Activated naive CD4-positive, alpha-beta T cell treated with Interleukin-2 at 50 U/mL for 16 hours (primary cell): ENCODE data around the gene MYH16.
A peak's percentile ranks its signal among the peaks of the same experiment; 100 is the strongest.
"Not testable (repeated sequence)": the region's sequence is repeated elsewhere in the genome, so short reads cannot be mapped to it uniquely, and the experiment has no call there.

Source experiments
- DNase-seq: peaks from one replicate; pipeline ENCODE4 v3.0.0-alpha.2; 2020

Gene MYH16

DNA sequence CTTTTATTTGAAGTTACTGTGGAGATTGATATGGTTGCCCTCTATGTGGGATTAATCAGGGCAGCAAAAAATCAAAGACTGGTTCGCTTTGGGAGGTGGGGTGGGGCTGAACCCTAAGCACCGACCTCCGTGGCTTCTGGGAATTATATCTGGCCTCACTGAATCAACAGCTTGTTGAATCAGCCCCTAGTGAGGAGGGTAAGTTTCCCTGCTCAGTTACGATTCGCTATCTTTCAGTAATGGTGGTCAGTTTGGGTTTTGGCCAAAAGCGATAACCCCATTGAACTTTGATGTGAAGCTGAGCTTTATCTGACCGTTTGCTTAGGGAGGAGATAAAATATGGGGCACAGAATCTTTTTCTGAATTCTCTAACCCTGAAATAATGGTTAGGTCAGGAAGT, 36.5 kb downstream of the MYH16 start:
- no peak for DNase-seq

DNA sequence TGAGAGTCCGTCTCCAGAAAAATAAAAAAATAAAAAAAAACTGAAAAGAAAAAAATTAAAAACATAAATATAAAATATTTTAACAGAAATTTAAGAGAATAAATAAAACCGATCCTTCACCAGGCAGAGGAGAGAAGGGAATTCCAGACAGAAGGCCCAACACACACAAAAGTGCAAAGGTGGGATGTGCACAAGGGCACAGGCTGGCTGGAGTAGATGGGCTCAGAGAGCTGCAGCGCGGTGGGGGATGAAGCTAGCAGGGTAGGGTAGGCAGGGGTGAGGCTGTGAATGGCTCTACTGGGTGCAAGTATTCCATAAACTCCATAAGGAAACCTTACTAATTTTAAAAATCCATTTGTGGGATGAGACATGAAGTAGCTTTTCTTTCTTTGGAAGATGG, 37.4 kb downstream of the MYH16 start:
- DNase-seq, result no peak

DNA sequence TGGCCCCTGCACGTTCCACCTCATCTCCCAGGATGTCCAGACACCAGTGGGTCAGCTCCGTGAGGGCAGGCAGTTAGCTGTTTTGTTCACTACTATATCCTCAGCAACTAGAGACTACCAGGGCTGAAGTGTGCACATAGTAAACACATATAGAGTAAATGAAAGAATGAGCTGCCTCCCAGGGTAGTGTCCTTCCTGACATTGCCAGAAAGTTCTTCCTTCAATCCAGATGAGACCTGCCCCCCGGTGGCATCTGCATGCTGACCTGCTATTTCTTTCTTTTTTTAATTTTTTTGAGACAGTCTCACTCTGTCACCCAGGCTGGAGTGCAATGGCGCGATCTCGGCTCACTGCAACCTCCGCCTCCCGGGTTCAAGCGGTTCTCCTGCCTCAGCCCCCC, 39.1 kb downstream of the MYH16 start:
- no peak for DNase-seq

DNA sequence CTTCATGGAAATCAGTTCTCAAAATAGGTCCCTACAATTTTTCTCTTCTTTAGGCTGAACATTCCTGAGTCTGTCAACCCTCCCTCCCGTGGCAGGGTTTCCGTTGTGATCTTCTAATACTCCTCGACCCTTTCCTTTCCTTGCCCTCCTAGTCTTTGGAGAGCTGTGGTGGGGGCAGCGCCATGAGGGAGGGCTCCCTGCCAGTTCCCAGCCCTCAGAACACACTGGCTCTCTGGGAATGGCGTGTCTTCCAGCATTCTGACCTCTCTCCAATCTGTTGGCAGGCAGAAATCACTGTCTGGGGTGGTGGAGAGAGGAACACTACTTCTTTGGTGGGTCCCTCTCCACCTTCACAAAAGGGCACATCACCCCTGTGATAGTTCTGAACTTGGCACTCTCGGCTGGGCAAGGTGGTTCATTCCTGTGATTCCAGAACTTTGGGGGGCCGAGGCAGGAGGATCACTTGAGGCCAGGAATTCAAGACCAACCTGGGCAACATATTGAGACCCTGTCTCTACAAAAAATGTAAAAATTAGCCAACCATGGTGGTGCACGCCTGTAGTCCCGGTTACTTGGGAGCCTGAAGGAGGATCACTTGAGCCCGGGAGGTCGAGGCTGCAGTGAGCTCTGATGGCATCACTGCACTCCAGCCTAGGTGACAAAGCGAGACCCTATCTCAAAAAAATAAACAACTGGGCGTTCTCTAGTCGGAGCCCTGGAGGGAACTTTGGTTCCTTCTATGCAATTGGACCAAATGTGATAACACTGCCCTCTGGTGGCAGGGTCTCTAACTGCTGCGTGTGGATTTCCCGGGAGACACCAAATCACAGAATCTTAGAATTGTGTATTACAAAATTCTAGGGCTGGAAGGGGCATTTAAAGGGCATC, 39.9 kb downstream of the MYH16 start:
- peak; percentile 74 for DNase-seq

DNA sequence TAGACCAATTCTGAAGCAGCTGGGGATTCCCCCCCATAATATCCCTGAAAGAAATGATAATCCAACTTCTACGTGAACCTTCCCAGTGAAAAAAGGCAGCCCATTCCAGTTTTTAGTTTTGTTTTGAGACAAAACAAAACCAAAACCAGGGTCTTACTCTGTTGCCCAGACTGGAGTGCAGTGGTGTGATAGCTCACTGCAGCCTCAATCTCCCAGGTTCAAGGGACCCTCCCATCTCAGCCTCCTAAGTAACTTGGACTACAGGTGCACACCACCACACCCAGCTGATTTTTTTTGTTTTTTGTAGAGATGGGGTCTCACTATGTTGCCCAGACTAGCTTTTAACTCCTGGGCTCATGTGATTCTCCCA, 40.5 kb downstream of the MYH16 start:
- no peak for DNase-seq

DNA sequence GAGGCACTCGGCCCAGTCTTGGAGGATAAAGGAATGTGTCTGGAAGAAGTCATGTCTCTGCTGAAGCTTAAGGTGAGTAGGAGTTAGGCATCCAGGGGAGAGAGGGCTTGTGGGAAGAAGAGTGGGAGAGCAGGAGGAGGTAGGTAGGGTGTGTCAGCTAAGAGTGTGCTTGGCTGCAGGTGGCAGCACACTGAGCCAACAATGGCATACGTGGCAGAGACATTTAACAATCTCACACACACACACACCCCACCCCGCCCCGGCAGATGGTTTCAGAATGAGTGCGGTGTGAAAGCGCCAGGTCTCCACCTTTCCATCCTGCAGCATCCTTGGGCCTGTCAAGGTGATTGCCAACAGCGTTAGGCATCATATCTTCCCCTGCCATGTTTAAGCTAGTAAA, 41.9 kb downstream of the MYH16 start:
- peak; percentile 31 for DNase-seq

DNA sequence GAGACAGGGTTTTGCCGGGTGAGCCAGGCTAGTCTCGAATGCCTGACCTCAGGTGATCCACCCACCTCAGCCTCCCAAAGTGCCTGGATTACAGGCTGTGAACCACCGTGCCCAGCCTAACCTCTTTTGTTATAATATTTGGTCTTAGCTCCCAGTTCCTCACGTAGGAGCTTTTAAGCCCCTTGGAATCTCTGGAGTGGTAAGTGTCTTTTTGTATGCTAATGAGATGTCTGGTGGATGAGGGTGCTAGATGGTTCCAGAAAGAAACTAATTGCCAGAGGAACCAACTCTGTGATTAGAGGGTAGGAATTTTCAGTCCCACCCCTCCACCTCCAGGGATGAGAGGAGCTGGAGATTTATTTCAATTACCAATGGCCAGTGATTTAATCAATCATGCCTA, 47.7 kb downstream of the MYH16 start:
- DNase-seq, result no peak

DNA sequence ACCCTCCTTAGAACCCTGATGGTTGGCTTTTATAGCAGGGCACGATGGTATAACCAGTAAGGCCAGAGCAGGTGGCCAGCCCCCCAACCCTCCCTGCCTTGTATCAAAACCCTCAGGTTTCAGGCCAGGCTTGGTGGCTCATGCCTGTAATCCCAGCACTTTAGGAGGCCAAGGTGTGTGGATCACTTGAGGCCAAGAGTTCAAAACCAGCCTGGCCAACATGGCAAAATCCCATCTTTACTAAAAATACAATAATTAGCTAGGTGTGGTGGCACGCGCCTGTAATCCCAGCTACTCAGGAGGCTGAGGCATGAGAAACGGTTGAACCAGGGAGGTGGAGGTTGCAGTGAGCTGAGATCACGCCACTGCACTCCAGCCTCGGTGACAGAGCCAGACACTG, 50.0 kb downstream of the MYH16 start:
- not testable (repeated sequence) for DNase-seq

DNA sequence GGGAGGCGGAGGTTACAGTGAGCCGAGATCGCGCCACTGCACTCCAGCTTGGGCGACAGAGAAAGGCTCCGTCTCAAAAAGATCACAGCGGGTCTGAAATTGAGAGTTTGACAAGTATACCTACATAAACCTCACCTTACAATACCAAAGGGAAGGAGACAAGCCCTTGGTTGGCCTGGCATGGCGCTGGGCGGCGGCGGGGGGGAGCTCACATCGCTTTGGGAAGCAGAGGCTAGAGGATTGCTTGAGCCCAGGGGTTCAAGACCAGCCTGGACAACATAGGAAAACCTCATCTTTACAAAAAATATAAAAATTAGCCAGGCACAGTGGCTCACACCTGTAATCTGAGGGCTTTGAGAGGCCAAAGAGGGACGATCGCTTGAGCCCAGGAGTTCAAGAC, 51.9 kb downstream of the MYH16 start:
- DNase-seq, result no peak

DNA sequence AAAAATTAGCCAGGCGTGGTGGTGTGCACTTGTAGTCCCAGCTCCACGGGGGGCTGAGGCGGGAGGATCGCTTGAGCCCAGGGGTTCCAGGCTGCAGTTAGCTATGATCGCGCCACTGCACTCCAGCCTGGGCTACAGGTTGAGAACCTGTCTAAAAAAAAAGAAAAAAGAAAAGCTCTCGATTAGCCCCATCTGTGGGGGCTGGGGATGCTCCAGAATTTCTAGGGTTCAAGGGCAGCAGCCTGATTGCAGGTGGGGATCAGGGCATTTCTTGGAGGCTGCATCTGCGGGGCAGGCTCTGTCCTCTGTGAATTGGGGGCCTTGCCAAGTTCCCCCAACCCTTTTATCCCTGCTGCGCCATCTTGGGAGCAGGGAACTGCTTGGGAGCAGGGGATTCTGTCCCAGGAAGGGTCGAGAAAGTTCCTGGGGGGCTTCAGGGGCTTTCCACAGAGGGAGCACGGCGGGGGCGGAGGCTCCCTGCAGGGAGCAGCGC, 52.4 kb downstream of the MYH16 start:
- no peak for DNase-seq

DNA sequence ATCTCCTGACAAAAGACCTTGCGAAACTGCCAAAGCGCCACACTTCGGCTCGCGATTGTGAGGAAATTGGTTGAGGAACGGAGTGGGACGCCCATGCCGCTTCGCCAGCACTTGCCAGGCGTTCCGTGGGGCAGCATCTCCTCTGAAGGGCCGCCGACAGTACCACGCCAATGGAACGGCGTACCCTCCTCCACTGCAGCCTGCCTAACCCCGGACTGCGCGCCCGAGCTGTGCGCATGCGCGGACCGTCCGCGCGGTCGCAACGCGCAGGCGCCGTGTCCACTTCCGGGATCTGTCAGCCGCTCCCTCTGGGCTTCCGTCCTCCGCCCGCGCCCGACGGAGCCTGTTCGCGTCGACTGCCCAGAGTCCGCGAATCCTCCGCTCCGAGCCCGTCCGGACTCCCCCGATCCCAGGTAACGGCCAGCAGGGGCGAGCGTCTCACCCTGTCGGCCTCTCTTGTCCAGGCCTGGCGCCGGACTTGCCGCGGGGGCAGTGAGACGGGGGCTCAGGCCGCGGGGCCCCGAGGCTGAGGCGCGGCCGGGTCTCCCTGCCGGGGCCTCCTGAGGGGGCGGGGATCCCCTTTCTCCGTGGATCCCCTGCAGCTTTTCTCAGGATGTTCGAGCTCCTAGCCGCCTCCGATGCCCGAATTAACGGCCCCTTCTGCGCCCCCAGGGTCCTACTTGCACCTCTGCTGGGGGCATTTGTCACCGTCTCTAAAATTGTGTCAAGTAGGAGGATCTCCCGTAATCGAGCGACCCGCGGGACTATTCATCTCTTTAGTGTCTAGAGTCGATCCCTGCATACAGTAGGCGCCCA, 53.2 kb downstream of the MYH16 start, which contains the start of gene ARPC1A:
Gene ARPC1A, plus strand, starts transcription at position 307 of the 816 bp plus-strand sequence. CDS start 7,456 bp downstream, outside the sequence.
- peak; percentile 92 for DNase-seq

DNA sequence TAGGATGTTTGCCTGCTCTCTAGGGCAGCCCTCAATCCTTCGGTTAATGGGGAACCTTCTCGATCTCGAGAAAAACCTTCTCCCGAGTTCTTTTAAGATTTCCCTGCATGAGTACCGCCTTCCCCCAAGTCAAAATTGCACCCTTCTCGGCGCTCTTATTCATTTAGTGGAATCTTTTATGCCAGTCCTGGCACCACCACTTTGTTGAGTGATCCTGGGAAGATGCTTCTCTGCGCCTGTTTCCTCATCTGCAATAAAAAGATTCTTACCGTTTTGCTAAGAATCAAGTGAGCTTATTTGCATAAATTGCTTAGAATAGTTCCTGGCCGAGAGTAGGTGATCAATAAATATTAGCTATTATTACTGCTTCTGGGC, 53.8 kb downstream of the MYH16 start:
- DNase-seq, result no peak

DNA sequence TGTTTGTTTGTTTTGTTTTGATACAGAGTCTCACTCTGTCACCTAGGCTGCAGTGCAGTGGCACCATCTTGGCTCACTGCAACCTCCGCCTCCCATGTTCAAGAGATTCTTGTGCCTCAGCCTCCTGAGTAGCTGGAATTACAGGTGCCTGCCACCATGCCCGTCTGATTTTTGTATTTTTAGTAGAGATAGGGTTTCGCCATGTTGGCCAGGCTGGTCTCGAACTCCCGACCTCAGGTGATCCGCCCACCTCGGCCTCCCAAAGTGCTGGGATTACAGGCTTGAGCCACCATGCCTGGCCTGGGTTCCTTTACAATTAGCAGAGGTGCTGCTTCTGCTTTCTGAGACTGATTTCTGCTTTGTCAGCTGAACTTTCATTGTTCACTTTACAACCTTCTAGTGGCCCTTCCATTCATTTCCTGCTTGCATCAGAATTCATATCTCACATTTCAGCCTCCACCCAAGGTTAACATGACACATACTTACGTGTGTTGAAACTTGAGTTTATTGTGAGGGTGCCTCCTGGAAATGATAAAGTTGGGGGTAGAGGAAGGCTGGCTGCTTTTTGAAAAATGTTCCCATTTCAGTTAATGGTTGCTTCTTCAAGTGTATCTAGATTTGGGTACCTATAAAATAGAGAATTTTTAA, 57.8 kb downstream of the MYH16 start:
- not testable (repeated sequence) for DNase-seq

DNA sequence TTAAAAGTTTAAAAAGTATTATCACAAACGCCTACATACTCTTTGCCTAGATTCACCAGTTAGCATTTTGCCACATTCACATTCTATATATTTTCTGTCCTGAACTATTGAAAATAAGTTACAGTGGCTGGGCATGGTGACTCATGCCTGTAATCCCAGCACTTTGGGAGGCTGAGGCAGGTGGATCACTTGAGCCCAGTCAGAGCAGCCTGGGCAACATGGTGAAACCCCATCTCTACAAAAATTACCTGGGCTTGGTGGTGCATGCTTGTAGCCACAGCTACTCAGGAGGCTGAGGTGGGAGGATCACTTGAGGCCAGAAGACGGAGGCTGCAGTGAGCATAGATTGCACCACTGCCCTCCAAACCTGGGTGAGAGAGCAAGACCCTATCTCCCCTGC, 58.4 kb downstream of the MYH16 start:
- no peak for DNase-seq

DNA sequence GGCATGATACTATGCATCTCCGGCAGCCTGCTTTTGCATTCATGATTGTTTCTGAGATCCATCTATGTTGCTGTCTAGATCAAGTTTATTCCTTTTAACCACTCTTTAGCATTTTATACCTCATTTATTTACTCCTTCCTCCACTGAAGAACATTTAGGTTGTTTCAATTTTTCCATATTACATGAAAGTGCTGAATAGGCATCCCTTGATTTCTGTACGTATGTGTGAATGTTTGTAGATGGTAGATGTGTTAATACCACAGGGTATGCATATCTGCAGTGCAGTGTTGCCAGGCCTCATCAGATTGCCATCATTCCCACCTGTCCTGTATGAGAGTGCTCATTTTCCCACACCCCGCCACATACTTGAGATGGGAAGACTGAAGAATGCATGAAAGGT, 67.0 kb downstream of the MYH16 start:
- no peak for DNase-seq

DNA sequence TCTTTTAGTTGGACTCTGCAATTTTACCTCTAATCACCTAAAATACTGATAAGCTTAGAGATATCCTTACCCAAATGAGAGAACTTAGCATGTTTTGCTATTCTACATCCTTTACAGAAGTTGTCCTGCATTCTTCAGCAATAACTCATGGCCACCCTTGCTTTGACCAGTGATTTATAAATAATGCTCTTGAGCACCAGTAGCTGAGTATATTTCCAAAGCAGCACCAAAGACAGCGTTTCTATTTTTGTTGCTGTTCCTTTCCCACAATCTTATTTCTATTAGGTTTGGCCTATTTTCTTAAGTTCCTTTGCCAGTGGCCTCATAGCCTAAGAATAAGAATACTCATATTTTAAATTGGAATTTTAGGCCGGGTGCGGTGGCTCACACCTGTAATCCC, 68.0 kb downstream of the MYH16 start:
- no peak for DNase-seq

DNA sequence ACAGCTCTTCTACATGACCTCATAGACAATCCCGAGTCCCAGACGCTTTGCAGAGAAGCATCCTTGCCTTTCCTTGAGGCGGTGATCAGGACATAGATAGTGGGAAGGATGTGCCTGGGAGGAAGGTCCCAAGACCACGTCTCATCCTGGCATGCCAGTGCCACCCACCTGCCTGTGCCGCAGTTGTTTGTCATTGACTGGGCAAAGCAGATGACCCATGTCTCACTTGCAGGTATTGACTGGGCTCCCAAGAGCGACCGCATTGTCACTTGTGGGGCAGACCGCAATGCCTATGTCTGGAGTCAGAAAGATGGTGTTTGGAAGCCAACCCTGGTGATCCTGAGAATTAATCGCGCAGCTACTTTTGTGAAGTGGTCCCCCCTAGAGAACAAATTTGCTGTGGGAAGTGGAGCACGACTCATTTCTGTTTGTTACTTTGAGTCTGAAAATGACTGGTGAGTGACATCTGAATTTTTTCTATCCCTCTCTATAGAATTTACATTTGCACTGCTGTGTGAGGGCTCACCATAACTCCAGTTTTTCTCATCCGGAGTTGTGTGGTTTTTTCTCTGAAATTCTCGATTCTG, 71.5 kb downstream of the MYH16 start:
- no peak for DNase-seq

DNA sequence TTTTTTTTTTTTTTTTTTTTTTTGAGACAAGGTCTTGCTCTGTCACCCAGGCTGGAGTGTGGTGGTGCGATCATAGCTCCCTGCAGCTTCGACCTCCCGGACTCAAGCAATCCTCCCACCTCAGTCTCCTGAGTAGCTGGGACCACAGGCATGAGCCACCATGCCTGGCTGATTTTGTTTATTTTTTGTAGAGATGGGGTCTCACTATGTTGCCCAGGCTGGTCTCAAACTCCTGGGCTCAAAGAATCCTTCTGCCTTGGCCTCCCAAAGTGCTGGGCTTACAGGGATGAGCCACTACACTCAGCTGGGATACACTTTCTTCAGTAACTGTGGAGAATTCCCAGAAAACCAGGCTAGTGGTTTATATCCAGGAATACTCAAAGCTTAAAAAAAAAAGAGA, 78.0 kb downstream of the MYH16 start:
- DNase-seq, result not testable (repeated sequence)

DNA sequence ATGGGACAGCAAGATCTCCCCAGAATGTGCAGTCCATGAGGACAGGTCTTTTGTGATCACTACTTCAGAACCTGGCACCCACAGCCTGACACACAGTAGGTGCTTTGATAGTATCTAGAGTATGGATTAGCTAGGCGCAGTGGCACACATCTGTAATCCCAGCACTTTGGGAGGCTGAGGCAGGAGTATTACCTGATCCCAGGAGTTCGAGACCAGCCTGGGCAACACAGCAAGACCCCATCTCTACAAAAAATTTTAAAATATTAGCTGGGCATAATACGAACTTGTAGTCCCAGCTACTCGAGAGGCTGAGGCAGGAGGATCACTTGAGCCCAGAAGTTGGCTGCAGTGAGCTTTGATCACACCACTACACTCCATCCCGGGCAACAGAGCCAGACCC, 79.6 kb downstream of the MYH16 start:
- no peak for DNase-seq

DNA sequence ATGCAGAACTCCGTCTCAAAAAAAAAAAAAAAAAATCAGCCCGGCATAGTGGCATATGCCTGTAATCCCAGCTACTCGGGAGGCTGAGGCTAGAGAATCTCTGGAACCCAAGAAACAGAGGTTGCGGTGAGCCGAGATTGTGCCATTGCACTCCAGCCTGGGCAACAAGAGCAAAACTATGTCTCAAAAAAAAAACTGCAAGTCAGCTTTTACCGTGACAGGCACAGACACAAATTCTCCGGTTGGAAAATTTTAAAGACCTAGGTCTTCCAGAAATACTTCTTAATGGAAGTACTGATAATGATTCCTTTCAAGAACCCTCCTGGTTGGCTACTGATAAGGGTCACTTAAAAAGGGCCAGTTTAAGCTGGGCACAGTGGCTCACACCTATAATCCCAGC, 82.5 kb downstream of the MYH16 start:
- DNase-seq, result no peak

DNA sequence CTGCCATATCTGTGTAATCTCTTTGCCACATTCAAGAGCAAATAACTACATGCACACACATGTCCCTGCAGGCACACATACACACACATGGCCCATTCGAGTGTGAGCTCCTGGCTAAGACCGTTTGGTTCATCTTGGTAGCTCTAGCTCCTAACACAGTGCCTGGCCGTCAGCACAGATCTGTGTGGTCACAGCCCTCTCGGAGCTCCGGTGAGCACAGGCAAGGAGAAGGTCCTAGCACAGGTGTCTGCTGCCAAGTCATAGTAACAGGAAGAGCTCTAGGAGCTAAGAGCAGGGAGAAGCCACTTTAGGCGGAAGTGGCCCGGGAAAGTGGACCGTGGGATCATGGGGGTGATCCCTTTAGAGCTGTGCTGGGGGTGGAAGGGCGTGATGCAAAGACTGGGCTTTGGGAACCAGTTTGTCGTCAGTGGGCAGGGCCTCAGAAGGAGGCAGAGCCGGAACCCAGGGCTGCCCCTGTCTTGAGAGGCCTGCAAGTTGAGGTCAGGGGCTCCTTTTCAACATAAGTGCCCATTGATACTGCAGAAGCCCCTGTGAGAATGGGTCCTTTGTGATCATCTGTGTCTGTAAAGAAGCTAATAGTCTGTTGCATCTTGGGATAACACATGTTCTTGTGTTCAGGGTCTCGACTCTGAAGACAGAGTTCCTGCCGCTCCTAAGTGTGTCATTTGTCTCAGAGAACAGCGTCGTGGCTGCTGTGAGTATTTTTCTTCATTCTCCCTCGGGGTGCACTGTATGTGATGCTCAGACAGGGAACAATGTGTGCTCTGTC, 85.3 kb downstream of the MYH16 start:
- no peak for DNase-seq

DNA sequence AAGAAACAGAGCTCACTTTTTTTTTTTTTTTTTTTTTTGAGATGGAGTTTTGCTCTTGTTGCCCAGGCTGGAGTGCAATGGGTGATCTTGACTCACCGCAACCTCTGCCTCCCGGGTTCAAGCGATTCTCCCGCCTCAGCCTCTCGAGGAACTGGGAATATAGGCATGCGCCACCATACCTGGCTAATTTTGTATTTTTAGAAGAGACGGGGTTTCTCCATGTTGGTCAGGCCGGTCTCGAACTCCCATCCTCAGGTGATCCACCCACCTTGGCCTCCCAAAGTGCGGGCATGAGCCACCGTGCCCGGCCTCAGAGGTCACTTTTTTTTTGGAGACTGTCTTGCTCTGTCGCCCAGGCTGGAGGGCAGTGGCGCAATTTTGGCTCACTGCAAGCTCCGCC, 85.9 kb downstream of the MYH16 start:
- not testable (repeated sequence) for DNase-seq
